Erythroblast (primary cell): ENCODE measurements around the gene CD93.

Experiments used
- GATA1 ChIP-seq: IDR thresholded peaks from 2 replicates; pipeline ENCODE4 v1.6.1; 2011; ENCODE audit warnings: low read depth, mild to moderate bottlenecking, control low read depth, low read length, moderate library complexity
- POLR2A ChIP-seq: IDR thresholded peaks from 2 replicates; pipeline ENCODE4 v1.6.1; 2011; ENCODE audit warnings: mild to moderate bottlenecking, low read length

- no peak for TF ChIP-seq POLR2A
- TF ChIP-seq GATA1, result no peak
Measured at GRCh38 chr20:23066772-23067171, 19.4 kb downstream of the CD93 start.
